Right renal cortex interstitium (tissue), 3 donors: ENCODE measurements around the gene PLEKHA7. TPM values are rescaled to one million over a fixed set of nuclear protein-coding genes. Genes with fewer than 3 reads are reported as not detected.
A peak's percentile ranks its signal among the peaks of the same experiment; 100 is the strongest.
"Not testable (repeated sequence)": the region's sequence is repeated elsewhere in the genome, so short reads cannot be mapped to it uniquely, and the experiment has no call there.

ENCODE experiments used
- DNase-seq, 3 donors: peaks; one replicate each; pipeline ENCODE4 v3.0.0-alpha.2; 2013; ENCODE audit warnings: low read depth in 3 of 3, low spot score in 2 of 3
- polyA plus RNA-seq, 3 donors: library from polyadenylated mRNA; unstranded; fragments of 120-200 nt; gene quantifications; one replicate each; pipeline ENCODE4 v1.2.1, GENCODE V29; 2013; ENCODE audit not compliant: insufficient read length in 3 of 3

PLEKHA7 gene, protein sequence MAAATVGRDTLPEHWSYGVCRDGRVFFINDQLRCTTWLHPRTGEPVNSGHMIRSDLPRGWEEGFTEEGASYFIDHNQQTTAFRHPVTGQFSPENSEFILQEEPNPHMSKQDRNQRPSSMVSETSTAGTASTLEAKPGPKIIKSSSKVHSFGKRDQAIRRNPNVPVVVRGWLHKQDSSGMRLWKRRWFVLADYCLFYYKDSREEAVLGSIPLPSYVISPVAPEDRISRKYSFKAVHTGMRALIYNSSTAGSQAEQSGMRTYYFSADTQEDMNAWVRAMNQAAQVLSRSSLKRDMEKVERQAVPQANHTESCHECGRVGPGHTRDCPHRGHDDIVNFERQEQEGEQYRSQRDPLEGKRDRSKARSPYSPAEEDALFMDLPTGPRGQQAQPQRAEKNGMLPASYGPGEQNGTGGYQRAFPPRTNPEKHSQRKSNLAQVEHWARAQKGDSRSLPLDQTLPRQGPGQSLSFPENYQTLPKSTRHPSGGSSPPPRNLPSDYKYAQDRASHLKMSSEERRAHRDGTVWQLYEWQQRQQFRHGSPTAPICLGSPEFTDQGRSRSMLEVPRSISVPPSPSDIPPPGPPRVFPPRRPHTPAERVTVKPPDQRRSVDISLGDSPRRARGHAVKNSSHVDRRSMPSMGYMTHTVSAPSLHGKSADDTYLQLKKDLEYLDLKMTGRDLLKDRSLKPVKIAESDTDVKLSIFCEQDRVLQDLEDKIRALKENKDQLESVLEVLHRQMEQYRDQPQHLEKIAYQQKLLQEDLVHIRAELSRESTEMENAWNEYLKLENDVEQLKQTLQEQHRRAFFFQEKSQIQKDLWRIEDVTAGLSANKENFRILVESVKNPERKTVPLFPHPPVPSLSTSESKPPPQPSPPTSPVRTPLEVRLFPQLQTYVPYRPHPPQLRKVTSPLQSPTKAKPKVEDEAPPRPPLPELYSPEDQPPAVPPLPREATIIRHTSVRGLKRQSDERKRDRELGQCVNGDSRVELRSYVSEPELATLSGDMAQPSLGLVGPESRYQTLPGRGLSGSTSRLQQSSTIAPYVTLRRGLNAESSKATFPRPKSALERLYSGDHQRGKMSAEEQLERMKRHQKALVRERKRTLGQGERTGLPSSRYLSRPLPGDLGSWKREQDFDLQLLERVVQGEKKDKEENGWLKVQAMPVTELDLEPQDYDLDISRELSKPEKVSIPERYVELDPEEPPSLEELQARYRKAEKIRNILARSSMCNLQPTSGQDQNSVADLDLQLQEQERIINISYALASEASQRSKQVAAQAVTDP
- polyA plus RNA-seq: 10 to 100 TPM; 48.3 to 53.0 (median 49.3) TPM

DNA sequence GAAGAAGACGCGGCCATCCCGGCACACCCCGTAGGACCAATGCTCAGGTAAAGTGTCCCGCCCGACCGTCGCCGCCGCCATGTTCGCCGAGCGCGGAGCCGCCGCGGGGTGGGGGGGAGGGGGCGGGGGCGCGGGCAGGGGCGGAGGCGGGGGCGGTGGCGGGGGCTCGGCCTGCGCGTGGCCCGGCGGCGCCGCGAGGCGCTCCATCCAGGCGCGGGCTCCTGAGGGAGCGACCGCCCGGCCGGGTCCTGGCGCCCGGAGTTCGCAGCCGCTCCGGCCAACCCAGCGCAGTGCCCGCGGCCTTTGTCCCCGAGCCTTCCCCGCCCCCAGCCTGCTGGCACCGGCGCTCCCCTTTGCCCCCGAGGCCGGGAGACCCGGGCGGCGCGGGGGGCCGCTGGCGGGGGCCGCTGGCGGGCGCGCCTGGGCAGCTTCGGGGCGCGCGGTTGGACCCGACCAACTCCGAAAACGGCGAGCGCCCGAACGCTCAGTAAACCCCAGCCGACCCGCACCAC lies at the start of gene PLEKHA7:
Gene PLEKHA7 (minus strand): TSS at position 94 of the 512 bp plus-strand sequence. CDS start 13 bp downstream, at position 81.
- no peak for DNase-seq

DNA sequence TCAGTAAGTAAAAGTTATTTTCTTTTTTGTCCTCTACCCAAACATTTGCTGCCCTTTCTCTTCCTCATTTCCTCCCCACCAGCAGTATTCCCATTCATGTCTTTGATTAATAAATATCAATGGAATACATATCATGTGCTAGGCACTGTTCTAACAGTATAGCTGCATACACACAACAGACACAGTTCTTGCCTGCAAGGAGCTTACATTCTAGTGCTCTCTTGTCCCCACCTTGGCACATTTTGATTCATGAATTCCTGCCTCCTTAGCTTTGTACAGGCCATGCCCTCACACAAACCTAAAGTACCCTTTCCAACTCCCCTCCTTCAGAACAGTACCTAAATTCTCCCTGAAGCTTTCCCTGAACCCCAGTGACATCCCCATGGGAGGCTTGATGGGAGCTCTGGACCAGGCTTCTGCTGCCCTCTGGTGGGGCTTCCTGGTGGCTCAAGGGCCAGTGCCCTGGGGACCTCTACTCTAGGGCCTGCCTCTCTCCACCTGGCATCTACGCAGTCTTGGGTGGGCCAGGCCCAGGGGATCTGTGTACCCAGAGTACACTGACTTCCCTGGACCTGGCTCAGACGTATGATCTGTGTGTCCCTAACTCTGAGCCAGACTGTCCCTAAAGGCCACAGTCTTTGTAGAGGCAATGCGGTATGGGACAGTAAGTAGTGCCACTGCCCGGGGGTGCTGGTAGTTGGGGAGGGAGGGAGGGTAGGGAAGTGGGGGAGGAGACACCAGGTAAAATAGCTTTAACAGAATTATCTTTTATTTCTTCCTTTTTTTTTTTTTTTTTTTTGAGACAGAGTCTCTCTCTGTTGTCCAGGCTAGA lies 49.2 kb upstream of the PLEKHA7 start:
- no peak for DNase-seq

DNA sequence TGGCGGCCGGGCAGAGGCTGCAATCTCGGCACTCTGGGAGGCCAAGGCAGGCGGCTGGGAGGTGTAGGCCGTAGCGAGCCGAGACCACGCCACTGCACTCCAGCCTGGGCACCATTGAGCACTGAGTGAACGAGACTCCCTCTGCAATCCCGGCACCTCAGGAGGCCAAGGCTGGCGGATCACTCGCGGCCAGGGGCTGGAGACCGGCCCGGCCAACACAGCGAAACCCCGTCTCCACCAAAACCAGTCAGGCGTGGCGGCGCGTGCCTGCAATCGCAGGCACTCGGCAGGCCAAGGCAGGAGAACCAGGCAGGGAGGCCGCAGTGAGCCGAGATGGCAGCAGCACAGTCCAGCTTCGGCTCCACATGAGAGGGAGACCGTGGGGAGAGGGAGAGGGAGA lies 36.9 kb upstream of the PLEKHA7 start:
- not testable (repeated sequence) for DNase-seq

DNA sequence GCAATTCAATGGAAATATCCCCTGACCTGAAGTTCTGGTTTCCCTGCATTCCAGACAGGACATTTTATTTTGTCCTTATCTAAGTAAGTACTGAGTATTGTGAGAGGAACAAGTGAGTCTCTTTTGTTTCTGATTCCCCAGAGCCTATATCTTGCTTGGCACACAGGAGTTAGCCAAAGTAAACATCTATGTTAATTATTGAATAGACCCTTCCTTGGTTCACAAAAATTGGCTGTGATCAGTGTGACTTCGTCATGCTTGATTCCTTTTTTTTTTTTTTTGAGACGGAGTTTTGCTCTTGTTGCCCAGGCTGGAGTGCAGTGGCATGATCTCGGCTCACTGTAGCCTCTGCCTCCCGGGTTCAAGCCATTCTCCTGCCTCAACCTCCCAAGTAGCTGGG lies 34.3 kb upstream of the PLEKHA7 start:
- DNase-seq: not testable (repeated sequence)

DNA sequence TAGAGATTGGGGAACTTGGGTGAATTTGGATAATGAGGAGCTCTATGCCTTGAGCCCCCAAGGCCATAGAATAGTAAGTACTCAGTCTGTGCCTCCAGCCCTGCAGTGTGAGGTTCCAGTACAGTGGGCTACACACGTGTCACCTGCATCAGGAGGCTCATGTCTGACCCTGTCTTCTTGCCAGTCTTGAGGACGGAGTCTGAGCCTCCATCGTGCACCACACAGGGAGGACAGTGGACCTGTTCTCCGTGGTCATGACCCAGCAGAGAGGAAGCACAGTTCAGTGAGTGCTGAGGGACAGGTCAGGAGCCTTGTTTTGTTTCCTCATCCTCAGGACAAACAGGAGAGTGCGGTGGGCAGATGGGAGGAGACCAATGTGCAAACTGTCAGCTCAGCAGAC lies 32.5 kb upstream of the PLEKHA7 start:
- no peak for DNase-seq

DNA sequence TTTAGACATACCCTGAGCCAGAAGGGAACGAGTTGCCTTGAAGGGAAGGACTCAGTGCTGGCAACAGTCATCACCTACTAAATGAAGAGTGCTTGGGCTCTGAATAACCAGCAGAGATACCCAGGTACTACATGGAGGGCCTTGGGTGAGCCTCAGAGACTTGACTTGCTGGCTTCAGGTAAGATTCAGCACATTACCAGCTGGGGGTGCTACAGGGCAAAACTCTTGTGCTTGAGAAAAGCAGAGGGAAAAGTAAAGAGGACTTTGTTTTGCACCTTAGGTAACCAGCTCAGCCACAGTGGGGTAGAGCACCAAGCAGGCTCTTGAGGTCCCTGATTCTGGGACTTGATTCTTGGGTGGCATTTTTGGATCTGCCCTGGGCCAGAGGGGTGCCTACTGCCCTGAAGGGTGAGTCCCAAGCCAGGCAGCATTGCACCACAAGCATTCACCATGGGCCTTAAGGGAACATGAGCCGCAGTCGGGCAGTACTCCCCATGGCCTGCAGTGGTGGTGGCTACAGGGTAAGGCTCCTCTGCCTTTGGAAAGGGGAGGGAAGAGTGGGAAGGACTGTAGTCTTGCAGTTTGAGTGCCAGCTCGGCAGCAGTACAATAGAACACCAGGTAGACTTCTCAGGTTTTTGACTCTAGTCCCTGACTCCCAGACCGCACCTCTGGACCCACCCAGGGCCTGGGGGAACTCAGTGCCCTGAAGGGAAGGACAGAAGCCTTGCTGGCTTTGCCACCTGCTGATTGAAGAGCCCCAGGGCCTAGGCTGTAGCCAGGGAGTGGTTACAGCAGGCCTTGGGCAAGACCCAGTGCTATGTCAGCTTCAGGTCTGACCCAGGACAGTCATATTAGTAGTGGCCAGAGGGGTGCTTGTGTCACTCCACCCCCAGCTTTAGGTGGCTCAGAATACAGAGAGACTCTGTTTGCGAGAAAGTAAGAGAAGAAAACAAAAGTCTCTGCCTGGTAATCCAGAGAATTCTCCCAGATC lies 22.7 kb upstream of the PLEKHA7 start:
- no peak for DNase-seq

DNA sequence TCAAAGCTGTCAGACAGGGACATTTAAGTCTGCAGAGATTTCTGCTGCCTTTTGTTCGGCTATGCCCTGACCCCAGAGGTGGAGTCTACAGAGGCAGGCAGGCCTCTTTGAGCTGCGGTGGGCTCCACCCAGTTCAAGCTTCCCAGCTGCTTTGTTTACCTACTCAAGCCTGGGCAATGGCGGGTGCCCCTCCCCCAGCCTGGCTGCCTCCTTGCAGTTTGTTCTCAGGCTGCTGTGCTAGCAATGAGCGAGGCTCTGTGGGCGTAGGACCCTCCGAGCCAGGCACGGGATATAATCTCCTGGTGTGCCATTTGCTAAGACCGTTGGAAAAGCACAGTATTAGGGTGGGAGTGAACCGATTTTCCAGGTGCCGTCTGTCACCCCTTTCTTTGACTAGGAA lies 19.8 kb upstream of the PLEKHA7 start:
- DNase-seq: not testable (repeated sequence)

DNA sequence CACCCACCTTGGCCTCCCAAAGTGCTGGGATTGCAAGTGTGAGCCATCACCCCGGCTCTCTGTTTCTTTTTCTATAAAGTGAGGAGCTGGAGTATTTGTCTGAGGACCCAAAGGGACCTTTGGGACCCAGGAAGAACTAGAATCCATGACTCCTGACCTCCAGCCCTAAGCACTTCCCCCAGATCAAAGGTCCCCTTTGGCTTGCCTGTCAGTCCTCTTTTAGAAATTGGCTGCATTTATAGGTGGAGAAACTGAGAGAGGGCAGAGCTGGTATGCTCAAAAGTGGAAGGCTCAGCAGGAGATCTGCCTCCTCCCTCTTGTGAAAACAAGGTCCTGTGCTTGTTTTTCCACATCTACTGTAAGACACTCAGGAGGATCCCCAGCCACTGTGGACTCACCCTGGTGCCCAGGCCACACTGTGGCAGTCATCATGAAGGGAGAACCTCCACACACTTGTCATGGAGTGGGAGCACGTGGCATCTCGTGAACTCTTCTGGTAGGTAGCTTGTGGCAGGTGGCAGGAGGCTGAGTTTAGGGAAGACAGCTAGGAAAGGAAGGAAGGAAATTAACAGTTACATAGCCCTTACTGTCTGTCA lies 12.4 kb upstream of the PLEKHA7 start:
- no peak for DNase-seq

DNA sequence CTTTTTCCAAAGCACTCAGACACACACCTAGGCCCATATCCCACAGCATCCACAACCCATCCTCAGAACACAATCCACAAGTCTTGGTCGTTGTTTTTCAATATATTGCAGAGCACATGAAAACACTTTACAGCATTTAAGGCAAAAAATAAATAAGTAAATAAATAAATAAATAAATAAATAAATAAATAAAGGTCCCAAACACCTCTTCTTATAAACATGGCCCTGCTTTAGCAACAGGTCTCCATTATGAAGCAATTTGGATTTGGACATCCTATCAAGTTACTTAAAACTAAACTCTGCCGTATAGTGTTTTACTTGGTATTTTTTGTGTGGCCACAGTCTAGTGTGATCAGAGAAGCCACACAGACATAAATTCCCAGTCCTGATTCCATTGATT lies 10.7 kb upstream of the PLEKHA7 start:
- no peak for DNase-seq

DNA sequence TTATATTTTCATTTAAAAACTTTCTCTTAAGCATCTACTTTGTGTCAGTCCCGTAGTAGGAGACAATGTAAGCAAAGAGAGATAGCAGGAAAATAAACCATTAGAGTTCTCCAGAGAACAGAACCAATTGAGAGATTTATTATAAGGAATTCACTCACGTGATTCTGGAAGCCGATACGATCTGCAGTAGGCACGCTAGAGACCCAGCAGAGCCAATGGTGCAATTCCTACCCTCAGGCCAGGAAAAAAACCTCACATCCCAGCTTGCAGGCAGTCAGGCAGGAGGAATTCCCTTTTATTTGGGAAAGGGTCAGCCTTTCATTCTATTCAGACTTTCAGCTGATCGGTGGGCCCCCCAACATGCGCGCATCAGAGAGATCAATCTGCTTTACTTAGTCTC lies 7.3 kb upstream of the PLEKHA7 start:
- DNase-seq: no peak

DNA sequence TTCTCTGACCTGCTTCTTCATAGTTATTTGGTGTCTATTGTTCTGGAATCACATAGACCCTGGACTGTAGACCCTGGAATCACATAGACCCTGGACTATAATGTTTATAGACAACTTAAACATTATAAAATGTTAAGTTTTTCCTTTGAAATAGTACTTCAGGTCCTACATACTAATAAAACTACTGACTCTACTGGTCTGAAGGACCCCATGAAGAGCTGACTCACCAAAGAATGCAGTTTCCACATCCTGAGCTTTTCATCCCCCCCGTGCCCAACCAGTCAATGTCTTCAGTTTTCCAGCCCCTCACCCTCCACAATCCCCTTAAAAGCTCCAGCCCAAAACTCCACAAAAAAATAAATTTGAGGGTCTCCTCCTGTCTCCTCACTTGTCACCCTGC lies 6.6 kb upstream of the PLEKHA7 start:
- no peak for DNase-seq

DNA sequence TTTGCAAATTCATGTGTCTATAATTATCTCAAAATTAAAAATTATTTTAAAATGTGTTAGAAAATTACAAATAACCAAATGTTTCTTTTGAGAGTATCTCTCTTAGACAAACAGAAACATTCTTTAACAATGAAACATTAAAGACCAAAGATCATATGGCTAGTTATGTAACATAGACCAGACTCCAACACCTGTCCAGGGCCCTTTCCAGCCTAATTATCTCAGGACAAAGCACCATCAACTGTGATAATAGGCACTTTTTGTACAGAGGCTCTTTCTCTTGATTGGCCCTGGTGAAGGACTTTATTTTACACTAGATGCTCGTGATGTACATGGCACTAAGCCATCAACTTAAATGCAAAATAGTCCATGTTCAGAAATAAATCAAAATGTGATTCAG lies 5.0 kb upstream of the PLEKHA7 start:
- DNase-seq: no peak

DNA sequence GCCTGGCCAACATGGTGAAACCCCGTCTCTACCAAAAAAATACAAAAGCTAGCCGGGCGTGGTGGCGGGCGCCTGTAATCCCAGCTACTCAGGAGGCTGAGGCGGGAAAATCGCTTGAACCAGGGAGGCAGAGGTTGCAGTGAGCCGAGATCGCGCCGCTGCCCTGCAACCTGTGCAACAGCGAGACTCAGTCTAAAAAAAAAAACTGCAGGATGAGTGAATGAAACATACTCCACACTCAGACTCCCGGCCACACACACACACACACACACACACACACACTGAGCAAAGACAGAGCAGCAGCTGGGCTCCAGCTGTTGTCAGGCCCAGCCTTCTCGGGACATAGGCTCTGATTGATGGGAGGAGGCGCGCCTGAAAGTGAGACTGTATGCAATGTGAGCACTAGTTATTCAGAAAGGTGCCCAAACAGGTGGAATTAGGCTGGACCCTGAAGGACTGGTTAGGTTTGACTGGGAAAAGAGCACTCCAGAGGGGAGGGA lies 1.5 kb upstream of the PLEKHA7 start:
- peak in 1 of 3 donors; percentile 41 for DNase-seq

DNA sequence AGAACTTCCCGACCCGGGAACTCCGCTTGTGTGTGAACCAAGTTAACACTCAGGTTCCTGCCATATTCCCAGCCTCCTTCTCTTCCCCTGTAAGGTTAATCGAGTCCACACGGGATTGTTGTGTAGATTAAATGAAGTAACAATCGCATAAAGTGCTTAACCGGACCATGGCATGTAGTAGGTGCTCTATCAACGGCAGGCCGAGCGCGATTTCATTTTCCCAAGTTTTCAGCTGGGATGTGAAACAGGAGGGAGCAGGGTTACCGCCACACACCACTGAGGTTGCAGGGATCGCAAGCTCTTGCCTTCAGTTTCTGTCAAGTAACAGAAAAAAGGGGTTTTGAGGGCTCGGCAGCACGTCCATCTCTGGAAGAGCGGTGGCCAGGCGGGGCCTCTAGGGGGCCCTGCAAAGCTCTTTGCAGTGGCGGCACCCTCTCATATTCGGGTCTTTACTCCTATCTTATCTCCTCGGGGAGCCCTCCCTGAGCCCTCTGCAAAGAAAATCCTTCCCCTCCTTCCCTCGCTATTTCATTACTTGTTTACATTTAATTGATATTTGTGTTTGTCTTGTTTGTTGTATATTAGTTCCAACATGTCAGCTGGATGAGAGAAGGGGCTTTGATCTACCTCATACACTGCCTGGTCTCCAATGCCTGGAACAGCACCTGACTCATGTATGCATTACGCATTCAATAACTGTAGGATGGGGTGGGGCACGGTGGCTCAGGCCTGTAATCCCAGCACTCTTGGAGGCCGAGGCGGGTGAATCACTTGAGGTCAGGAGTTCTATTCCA lies 816 bp upstream of the PLEKHA7 start:
- DNase-seq: no peak

DNA sequence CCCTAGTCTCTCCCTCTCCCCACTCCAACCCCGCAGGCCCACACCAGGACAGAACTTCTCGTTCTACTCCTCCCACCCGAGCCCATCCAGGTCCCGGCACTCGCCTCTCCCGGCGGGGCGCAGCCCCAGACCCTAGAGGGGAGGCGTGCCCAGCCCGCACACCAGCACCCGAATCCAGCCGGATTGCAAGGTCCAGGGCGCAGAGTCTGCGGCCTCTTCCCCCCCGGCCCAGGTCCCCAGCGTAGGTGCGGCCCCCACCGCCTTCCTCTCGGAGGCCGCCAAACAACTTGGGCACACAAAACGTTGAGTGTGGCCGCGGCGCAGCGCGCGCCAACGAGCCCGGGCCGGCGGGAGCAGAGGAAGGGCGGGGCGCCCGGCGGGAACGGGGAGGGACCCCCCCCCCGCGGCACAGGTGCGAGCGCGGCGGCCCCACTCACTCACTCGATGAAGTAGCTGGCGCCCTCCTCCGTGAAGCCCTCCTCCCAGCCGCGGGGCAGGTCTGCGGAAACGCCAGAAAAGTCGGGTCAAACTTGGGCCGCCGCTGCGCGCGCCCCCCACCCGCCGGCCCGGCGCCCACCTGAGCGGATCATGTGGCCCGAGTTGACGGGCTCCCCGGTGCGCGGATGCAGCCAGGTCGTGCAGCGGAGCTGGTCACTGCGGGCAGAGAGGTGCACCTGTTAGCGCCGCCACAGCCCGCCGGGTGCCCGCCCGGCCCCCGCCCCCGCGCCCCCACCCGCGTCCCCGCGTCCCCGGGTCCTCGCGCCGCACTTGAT lies 480 bp downstream of the PLEKHA7 start:
- DNase-seq: no peak
